ENCODE measurements around the gene KNDC1.

The KNDC1 gene

DNA sequence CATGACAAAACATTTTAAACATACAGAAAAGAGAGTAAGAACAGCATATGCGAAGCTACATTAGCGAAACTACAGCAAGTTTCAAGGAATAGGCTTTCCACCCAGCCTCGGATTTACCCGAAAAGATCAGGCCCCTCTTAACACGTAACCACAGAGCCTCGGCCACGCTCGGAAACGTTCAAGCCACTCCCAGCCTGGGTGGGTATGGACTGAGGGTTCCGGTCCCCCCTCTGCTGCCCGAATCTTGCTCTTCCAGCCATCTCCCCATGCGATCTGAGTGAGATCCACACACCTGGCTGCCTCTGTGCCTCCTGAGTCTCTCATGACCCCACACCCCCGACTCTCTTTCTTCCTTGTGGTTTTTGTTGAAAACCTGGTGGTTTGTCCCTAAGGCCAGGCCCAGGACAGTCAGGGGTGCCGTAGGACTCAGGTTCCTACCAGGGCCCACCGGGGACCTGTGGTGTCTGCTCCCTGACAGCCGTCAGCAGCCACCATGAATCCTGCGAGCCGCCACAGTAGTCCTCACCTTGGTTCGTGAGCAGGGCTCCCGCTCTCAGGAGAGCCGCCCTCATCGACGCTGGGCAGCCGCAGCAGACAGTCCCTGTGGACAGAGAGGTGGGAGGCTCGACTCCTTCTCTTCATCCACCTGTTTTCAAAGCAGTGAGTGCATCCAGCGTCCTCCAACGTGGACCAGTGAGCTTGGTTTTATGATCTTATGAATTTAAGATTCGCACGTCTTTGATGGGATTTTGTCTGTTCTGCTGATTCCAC lies 18.5 kb downstream of the KNDC1 start:
- DNase-seq, result no peak

DNA sequence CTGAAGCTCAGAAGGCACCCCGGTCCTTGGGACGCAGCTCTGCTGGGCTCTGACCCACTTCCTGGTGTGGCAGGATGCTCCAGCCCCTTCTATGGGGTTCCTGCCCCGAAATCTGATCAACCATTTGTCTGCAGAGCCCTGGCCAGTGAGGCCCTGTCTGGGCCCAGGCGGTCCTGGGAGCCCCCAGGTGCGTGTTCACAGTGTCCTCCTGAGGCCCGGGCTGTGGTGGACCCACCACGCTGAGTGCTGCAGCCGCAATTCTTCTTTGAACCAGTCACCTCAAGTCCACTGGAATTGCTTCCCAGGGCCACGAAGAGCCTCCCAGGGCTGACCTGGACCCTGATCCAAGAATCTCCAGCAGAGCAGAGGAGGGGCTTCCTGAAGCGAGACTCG lies 19.1 kb downstream of the KNDC1 start:
- no peak for DNase-seq

DNA sequence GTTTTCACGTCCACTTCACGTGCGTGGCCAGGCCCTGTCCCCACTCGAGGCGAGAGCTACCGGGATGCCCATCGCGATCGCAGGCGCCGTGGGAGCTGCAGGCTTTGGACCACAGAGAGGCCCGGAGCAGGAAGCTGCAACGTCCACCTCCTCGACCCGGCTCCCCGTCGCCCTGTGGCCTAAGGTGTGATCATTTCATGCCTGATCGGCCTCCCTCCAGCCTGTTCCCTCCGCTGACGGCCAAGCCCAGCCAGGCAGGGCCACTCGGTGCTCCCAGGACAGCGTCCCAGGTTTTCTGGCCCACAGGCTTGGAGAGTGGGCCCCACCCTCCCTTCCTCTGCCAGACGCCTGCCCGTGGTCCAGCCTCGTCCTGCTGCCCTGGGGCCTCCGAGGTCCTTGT lies 19.6 kb downstream of the KNDC1 start:
- no peak for DNase-seq

DNA sequence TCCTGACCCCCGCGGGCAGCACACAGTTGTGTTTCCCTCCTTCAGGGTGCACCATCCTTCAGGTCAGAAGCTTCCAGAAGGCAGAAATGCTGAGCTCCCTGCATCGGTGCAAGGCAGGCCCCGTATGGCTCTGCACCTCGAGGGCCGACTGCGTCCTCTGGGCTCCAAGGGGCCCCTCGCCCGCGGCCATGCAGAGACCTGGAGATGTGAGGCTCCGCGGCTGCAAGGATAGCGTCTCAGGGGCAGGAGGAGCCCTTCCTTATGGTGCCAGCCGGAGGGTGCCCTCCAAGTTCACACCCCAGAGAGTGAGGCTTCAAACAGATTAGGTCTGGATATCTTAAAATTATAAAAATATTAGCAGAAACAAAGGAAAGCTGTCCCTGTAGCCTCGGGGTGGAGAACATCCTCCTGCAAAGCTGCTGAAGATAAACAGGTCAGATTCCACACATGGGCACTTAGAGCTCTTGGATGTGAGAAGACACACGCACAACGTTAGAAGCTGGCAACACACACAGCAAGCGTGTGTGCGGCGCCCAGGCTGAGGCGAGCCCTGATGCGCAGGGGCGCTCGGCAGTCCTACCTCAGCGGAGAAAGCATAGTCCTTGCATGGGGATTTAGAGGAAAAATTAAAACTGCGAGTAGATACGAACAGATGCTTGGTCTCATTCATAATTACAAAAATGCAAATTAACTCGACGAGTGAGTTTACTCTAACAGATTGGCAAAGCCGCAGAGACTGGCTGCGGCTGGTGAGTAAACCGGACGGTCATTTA lies 20.4 kb downstream of the KNDC1 start:
- no peak for DNase-seq

DNA sequence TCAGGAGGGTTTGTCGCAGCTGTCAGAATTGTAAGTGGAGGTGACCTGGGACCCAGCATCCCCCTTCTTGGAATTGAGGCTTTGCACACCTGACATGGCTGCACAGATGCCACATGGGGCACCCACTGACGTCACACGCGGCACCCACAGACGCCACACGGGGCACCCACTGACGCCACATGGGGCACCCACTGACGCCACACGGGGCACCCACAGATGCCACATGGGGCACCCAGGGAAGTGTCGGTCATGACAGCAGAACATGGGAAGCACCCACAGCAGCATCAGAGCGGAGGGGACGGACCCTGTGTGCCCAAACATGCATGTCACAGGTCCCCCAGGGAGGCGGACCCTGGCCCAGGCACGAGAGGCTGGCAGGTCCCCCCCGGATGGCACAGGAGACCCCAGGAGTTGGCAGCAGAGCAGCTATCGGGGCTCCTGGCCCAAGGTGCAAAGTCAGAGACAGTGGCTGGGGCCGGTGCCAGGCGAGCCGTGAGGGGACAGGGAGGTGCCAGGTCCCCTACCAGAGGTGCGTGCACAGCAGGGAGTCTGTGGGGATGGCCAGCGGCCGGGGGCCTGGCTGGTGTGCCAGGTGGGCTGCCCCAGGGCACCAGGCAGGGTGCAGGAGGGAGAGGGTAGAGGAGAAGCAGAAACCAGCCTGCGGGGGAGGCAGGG lies 21.1 kb downstream of the KNDC1 start:
- no peak for DNase-seq

DNA sequence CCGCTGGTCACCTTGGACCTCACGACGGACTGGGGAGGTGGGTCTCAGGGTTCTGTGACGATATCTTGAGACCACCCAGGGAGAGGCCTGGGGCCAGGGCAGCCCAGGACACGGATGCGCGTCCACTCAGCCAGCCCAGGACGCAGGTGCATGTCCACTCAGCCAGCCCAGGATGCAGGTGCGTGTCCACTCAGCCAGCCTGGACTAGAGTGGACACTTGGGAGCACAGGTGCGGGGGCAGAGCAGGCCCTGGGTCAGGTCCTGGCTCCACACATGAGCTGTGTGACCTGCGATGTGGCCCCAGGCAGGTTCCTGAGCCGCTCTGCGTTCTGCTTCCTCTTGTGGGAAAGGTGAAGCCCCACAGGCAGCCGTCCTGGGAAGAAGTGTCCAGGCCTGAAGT lies 22.2 kb downstream of the KNDC1 start:
- DNase-seq, result no peak

DNA sequence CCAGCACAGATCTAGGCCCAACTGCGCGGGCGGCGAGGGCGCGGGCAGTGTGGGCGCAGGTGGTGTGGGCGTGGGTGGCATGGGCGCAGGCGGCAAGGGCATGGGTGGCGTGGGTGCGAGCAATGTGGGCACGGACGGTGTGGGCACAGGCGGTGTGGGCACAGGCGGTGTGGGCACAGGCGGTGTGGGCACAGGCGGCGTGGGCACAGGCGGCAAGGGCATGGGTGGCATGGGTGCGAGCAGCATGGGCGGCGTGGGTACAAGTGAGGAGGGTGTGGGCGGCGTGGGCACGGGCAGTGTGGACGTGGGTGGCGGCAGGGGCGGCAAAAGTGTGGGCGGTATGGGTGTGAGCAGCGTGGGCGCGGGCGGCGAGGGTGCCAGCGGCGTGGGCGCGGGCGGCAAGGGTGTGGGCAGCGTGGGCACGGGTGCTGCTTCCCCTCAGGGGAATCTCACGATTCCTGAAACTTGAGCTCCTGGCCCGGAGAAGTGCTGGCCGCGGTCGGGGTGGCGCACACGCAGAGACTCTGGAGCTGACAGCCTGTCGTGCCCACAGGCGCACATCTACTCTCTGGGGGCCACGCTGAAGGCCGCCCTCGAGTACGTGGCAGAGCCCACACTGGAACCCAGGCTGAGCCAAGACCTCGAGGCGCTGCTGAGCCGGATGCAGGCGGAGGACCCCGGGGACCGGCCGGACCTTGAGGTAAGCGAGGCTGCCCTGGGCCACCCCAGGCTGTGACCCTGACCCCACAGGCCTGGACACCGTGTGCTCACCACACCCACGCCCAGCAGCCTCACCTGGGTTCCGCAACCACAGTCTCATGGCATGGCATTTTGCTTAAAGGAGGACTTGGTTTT lies 23.0 kb downstream of the KNDC1 start:
- no peak for DNase-seq

DNA sequence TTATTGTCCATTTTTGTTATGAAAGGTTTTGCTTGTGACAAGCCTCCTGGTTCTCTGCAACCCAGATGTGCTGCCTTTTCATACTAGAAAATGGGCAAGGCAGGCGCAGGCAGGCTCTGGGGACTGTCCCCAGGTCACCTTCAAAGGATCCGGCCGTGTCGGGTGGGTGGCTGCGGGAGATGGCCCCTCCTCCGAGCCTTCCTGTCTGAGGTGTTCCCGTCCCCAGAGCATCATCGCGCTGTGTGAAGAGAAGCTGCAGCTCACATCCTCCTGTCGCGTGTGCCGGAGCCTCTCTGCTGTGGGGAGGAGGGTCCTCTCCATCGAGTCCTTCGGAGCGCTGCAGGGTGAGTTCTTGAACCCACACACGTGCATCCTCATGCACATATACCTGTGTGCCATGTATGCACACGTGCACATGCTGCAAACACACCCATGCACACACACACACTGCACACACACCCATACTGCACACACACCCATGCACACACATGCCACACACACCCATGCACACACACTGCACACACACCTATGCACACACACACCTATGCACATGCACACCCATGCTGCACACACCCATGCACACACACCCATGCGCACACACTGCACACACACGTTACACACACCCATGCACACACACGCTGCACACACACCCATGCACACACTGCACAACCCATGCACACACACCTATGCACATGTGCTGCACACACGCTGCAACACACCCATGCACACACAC lies 23.8 kb downstream of the KNDC1 start:
- no peak for DNase-seq

DNA sequence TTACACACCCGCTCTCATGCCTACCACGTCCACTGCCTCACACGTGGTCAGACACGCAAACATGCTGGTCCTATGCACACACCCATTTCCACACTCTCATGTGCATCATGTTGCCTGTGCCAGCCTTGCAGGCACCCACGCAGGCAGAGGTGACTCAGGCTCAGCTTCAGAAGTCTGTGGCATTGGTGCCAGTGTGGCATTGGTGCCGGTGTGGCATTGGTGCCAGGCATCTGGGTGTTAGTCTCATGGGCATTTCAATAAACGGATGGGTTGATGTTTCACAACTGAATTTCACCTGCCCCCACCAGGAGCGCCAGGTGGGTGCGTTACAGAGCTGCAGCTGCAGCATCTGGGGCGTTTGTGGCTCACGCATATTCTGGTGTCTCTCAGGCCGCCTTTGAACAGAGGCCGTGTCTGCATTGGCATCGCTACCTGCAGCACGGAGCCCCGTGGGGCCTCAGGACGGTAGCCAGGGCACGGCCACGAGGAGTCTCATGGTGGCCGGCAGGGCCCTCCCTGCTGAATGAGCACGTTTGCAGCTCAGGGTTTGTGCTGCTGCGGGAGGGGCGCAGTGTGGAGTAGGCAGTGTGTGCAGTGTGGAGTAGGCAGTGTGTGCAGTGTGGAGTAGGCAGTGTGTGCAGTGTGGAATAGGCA lies 24.7 kb downstream of the KNDC1 start:
- DNase-seq, result no peak

DNA sequence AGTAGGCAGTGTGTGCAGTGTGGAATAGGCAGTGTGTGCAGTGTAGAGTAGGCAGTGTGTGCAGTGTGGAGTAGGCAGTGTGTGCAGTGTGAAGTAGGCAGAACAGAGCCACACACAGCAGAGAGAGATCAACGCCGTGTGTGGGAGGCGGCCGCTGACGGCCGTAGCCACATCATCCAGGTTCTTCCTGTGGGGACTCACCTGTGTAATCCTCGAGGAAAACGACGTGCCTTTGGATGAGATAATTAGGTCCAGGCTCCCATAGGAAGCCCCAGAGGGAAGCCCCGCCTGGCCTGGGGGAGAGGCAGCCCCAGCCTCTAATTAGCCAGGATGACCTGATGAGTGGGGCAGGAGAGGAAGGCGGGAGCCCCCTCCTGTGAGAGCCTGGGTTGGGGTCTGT lies 25.4 kb downstream of the KNDC1 start:
- DNase-seq, result no peak

DNA sequence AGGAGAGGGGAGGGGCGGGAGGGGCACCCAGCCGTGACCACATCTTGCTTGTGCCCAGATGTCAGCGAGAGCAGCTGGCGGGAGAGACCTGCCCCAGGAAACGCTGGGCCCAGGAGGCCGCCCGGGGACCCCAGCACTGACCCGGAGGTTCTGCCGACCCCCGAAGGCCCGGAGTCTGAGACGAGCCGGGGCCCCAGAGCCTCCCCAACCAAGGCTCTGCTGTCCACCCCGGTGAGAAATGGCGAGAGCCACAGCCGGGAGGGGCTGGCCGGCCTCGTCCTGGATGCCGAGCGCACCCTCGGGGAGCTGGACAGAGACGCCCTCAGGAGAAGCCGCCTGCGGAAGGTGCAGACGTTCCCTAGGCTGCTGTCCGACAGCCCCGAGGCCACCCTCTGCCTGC lies 25.9 kb downstream of the KNDC1 start:
- DNase-seq, result no peak

DNA sequence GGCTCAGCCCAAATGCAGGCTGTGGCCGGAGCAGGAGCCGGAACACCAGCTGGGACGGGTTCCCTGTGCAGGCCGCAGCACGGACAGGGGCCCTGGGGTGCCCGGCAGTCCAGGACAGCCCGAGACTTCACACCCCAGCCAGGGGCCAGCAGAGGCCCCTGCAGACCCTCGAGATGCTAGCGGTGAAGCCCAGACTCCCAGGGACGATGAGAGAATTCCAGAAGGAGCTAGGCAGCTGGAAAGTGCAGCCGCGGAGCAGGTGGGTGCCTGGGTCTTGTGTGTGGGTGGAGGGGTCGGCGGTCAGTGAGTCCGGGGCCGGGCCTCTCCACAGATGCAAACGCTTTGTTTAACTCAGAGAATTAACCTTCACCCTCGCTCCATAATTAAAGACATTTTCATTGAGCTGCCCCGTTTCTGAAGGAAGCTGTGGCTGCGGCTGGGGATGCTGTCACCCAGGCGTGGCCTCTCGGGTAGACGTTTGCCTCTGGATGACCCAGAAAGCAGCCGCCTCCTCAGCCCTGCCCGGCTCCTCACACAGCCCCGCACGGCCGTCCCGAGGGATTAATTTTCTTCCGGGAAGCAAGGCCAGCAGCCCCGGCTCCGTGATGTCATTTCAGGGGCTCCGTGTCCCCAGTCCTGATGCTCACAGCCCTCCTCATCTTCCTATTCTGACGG lies 26.5 kb downstream of the KNDC1 start:
- no peak for DNase-seq

DNA sequence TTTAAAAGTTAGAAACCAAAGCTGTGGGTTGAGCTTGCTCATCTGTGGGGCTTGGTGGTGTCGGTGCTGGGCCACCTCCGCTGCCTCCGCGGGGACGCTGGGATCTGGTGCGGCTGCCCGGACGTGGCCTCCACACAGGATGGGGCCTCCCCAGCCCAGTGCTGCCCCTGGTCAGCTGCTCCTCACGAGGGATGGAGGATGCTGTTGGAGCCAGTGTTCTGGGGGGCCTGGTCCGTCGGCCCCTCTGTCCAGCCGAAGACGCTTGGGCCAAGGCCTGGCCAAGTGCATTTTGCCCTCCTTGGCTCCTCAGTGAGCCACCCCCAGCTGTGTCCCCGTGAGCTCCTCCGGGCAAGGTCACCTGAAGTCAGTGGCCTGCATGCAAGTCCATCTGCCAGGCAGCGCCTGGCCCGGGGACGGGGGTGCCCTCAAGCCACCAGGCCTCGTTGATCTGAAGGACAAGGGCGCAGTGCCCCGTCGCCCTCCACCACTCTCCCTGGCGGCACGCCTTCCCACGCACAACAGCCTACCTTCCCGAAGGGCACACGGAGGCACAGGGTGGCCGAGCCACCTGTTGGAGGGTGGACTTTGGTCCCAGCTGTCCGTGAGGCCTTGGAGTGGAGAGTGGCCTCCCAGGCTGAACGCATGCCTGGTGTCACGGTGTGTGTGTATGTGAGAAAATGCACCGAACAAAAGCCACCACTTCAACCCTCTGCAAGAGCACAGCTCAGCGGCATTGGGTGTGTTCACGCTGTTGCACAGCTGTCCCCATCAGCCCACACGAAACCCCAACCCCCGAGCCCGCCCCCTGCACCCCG lies 27.3 kb downstream of the KNDC1 start:
- DNase-seq, result no peak

DNA sequence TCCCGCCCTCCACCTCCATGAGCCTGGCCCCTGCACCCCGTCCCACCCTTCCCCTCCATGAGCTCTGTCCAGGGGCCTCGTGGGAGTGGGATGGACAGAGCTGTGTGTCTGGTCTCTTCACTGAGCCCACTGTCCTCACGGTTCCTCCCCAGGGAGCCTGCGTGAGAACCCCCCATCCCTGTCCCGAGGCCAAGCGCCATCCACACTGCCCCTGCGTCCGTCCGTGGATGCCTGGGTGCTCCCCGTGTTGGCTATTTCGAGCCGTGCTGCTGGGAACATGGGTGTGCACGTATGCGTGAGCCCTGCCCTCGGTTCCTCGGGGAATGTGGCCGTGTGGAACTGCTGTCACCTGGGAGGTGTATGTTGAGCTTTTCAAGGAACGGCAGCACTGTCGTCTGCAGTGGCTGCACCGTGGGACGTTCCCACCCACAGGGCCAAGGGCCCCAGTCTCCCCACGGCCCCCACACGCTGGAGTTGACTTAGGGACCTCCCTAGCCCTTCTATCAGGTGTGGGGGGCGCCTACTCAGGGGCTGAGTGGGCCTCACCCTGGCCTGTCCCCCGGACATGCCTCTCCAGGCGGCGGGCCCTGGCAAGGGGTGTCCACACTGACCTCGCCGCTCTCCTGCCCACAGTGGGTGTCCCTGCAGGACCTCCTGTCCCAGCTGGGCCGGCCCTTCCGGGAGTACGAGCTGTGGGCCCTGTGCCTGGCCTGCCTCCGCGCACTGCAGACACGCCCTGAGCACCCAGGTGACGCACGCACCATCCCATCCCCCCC lies 28.1 kb downstream of the KNDC1 start:
- DNase-seq, result no peak

DNA sequence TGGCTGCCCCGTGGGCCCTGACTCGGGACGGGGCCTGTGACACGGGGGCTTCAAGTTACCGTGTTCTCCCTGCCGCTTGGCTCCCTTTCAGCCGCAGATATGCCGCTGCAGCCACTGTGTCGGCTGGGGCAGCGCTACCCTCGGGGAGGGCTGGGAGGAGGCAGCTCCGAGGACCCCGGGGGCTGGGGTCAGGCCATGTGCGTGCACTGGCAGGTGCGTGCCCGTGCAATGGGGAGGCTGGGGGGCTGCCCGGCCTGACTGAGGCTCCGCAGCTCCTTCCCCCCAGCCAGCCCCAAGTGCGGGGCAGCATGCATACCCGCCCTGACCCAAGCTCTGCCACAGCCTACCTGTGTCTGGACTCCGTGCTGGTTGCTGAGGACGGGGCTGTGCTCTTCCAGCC lies 29.2 kb downstream of the KNDC1 start:
- no peak for DNase-seq

DNA sequence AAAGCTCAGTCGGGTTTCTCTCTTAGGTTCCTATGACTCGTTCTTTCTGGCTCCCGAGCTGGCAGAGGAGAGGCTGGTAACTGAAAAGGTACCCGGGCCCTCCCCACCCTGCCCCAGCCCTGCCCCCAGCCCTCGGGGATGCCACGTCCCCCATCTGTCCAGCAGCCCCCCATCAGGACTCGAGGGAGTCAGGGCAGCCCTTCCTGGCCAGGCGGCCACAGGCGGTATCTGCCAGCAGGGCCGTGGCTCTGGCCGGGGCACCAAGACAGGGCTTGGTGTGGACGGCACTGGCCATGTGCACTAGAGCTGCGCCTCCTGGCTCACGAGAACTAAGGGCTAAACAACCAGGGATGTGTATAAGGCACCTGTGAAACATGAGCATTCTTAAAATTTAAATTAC lies 29.7 kb downstream of the KNDC1 start:
- DNase-seq, result no peak

DNA sequence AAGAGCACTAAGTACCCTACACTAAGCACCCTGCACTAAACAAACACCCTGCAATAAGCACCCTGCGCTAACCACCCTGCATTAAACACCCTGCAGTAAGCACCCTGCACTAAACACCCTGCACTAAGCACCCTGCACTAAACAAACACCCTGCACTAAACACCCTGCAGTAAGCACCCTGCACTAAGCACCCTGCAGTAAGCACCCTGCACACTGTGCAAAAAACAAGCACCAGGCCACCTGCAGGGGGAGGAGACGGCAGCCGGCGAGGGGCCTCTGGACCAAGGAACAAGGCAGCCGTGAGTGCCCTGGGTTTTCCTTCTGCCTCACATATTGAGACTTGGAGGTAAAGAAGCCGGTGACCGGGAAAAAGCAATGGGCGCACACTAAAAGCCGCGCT lies 30.2 kb downstream of the KNDC1 start:
- no peak for DNase-seq

DNA sequence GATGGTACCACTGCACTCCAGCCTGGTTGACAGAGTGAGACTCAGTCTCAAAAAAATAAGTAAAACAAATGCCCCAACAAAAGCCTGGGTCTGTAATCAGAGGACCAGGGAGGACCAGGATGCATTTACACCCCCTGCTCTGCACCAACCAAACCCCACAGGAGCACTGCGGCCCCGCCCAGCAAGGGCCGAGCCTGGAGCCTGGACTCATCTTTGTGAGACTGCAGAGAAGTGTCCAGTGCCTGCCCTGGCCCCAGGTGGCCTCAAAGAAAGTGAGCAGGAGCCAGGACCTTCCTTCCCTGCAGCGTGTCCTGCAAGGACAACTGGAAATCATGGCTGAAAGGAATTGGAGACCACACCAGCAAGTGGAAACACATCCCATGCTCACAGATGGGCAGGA lies 31.6 kb downstream of the KNDC1 start:
- no peak for DNase-seq

DNA sequence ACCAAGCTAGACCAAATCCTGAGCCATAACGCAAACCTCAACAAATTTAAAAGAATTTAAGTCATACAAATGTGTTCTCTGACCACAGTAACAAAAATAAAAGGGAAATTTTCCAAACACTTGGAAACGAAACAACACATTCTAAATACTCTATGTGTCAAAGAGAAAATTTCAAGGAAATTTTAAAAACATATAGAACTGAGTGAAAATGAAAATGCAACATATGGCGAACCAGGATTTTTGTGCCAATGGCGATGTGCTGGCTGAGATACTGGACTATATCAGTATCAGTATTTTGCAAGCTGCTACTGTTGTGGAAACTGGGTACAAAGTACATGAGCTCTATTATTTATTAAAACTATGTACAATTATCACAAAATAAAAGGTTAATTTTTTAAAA lies 34.1 kb downstream of the KNDC1 start:
- DNase-seq, result no peak

DNA sequence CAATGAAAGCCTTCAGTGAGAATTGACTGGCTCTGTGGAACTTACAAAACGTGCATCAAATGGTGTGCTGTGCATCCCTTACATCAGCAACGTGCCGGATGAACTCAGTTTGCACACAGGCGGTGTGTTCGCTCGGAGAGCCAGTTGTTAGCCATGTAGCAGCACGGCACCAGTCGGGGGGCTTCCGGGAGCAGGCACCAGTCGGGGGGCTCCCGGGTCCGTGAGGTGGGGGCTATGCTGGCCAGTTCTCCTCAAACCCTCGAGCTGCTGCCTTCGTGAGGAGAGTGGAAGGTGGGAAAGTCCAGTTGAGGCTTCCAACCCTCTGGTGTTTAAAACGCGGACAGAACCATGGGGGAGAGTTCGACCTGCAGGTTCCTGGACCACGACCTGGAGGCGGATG lies 35.1 kb downstream of the KNDC1 start:
- no peak for DNase-seq

Data from activated naive CD4-positive, alpha-beta T cell treated with Interleukin-2 at 50 U/mL for 16 hours (primary cell).